Stimulated activated naive CD8-positive, alpha-beta T cell treated with anti-CD3 and anti-CD28 coated beads, Interleukin-15, amount 100 ng/mL, for 72 hours (primary cell): ENCODE measurements around the gene ZNF469.
"Not testable (repeated sequence)": the region's sequence is repeated elsewhere in the genome, so short reads cannot be mapped to it uniquely, and the experiment has no call there.

Experiments
- ATAC-seq: fragments of 150-1000 bp; cut with Tn5 transposase; 2 replicates; pipeline ENCODE4 v1.10.0; 2021; ENCODE audit warnings: mild to moderate bottlenecking, moderate library complexity
- DNase-seq, 2 donors: peaks; one replicate each; pipeline ENCODE4 v3.0.0; 2021 to 2022
- H3K27ac Mint-ChIP-seq, 2 donors: one replicate each; pipeline ENCODE4 v1.8.0; 2022; ENCODE audit warnings: mild to moderate bottlenecking in 2 of 2, mixed read lengths in 2 of 2, moderate library complexity in 2 of 2
- H3K27me3 Mint-ChIP-seq: one replicate; pipeline ENCODE4 v1.8.0; 2022; ENCODE audit warnings: mixed read lengths
- H3K4me1 Mint-ChIP-seq: one replicate; pipeline ENCODE4 v1.8.0; 2022; ENCODE audit warnings: mild to moderate bottlenecking, mixed read lengths
- H3K4me3 Mint-ChIP-seq, 2 donors: one replicate each; pipeline ENCODE4 v1.8.0; 2022; ENCODE audit warnings: mild to moderate bottlenecking in 2 of 2, mixed read lengths in 2 of 2, moderate library complexity in 1 of 2
- H3K9me3 Mint-ChIP-seq, 2 donors: one replicate each; pipeline ENCODE4 v1.8.0; 2022; ENCODE audit warnings: mixed read lengths in 2 of 2

ZNF469 gene

DNA sequence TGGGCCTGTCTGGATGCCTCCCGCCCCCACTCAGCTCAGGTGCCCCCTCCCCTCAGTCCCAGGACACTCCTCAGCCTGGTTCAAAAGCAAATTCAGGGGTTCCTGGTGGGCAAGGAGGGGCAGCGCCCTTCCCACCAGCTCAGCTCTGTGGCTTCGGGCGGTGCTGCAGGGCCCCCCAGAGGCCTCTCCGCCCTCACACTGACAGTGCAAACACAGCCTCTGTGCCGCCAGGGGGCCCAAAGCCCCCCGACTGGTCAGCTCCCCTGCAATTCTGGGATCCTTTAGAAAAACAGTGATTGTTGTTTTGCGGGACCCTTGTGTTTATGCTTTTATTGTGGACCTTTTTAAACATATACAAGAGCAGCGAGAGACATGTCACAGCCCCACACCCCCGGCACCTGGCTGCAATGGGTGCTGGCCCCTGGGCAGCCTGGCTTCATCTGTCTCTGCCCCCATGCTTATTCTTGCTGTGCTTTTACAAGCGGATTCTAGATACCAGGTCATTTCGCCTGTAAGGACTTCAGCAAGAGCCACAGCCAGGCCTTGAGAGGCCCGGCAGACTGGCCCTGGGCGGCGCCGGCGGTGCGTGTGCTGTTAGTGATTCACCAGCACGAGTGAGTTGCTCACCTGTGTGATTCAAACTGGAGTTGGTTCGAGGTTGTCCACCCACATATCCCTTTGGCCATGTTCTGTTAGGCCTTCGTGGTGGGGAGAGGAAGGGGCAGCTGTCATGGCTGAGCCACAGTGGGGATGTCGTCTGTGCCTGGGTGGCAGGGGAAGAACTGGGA is 21.2 kb downstream of the ZNF469 start:
- DNase-seq (no peak), ATAC-seq (no peak)
- peaks cover 8% of the 10 kb centered on the region for H3K4me1 Mint-ChIP-seq
- H3K27ac Mint-ChIP-seq, result no peak overlapping the region
- no peaks in the 10 kb centered on the region for H3K27me3 Mint-ChIP-seq
- H3K9me3 Mint-ChIP-seq, result no peaks in the 10 kb centered on the region
- no peak overlapping the region for H3K4me3 Mint-ChIP-seq

GRCh38 chr16:88404769-88405168 is 22.0 kb downstream of the ZNF469 start:
- H3K27ac Mint-ChIP-seq, result no peak overlapping the region
- no peak for DNase-seq
- H3K27me3 Mint-ChIP-seq, result no peaks in the 10 kb centered on the region
- H3K4me3 Mint-ChIP-seq, result no peak overlapping the region
- no peak for ATAC-seq
- peaks cover 8% of the 10 kb centered on the region for H3K4me1 Mint-ChIP-seq
- no peaks in the 10 kb centered on the region for H3K9me3 Mint-ChIP-seq

- ATAC-seq, result no peak
- Mint-ChIP-seq H3K27me3 (no peaks in the 10 kb centered on the region), H3K4me3 (no peak overlapping the region), H3K27ac (no peak overlapping the region), H3K4me1 (peaks cover 8% of the 10 kb centered on the region), H3K9me3 (no peaks in the 10 kb centered on the region)
- no peak for DNase-seq
Observed at GRCh38 chr16:88405216-88406060, 22.7 kb downstream of the ZNF469 start.

DNA sequence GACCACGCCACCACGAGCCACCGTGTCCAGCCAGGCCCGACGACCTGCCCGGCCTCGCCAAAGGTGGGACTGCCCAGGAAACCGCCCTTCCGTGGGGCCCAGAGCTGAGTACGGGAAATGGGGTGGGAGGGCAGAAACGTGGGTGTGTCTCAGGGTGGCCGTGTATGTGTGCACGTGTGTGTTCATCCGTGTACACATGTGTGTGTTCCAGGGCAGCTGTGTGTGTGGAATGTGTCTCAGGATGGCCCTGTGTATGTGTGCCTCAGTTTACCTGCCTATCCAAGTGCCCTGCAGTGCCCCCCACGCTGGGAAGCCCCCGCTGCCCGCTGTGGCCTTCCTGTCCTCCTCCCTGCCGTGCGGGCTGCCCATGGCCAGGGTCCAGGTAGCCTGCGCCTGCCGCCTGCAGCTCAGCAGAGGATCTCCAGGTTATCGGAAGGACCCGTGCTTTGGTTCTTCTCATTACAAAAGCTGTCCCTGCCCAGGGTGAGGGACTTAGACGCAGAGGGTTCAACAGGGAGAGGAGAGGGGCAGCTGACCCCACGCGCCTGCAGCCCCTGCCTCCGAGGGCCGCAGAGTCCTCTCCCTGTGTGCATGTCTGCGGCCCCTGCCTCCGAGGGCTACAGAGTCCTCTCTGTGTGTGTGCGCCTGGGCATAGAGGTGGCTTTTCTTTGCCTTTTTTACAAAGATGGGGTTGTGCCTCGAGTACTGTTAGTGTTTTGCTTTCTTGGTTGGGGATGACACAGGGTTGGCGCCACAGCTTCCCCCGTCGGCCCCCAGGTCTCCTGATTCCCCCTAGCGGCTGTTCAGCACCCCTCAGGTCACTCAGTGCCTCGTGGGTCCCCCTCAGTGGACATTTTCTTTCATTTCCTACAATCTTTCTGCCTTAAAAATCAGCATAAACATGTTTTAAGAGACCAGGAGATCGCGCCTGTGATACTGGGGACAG is 23.6 kb downstream of the ZNF469 start:
- Mint-ChIP-seq H3K27me3 (no peaks in the 10 kb centered on the region), H3K4me1 (peaks cover 8% of the 10 kb centered on the region), H3K27ac (no peak overlapping the region), H3K4me3 (no peak overlapping the region), H3K9me3 (no peaks in the 10 kb centered on the region)
- DNase-seq (no peak), ATAC-seq (no peak)

DNA sequence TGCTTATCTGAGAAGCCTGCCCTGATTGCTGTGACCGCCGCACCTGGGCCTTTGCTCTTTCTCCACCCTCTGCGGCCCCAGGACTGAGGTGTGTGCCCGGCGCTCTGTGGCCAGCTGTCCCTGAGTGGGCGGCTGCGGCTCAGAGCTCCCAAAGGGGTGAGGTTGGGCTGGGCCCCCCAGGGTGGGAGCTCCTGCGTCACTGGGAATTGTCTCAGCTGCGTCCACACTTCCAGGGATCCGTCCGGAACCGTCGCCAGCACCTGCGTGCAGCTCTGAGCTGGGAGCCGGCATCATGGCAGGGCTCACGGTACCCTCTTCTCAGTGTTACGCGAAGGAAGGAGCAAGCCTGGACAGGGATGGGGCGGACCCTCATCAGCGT is 24.3 kb downstream of the ZNF469 start:
- no peak for DNase-seq
- H3K4me3 Mint-ChIP-seq, result no peak overlapping the region
- H3K4me1 Mint-ChIP-seq, result peaks cover 8% of the 10 kb centered on the region
- H3K27ac Mint-ChIP-seq, result no peak overlapping the region
- no peak for ATAC-seq
- no peaks in the 10 kb centered on the region for H3K9me3 Mint-ChIP-seq
- H3K27me3 Mint-ChIP-seq, result no peaks in the 10 kb centered on the region

DNA sequence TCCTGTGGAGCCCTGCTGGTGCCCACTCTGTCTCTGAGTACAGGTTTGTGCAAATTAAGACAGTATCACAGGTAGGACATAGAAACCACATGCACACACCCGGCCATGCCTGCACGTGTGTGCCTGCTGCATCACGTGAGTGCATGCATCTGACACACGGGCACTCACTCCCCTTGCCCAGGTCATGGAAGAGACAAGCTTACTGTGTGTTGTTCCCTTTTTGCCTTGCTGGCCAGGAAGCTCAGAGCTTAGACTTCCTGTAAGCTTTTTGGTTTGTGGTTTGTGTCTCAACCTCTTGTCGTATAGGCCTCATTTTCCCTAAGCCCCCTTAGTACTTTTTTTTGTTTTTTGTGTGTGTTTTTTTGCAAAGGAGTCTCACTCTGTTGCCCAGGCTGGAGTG is 25.0 kb downstream of the ZNF469 start:
- Mint-ChIP-seq H3K4me3 (no peak overlapping the region), H3K27me3 (no peaks in the 10 kb centered on the region), H3K27ac (no peak overlapping the region), H3K9me3 (no peaks in the 10 kb centered on the region), H3K4me1 (peaks cover 8% of the 10 kb centered on the region)
- ATAC-seq, result no peak
- DNase-seq, result no peak

DNA sequence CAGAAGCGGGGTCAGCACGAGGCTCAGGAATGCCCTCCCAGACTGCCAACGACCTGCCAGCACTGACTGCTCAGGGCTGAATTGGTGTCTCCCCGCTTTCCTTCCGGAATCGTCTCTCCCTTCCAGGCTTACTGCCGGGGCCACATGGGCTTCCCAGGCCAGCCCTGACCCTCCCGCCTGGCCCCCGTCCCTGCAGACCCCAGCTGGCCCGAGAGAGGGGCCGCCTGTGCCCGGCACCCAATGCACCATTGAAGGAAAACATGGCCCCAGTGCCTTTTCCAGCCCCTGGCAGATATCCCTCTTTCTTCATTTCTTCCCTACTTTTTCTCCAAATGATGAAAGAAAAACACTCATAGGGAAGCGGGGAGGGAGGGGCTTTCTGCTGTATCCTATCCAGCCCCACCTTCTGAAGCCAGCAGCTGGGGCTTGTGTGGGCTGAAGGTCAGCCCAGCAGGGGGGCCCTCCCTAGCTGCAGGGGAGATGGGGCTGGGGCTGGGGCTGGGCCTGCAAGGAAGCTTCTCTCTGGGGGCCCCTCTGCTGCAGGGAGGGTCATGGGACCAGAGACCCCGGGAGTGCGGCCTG is 25.9 kb downstream of the ZNF469 start:
- H3K4me3 Mint-ChIP-seq, result no peak overlapping the region
- no peak for ATAC-seq
- no peak overlapping the region for H3K27ac Mint-ChIP-seq
- no peaks in the 10 kb centered on the region for H3K9me3 Mint-ChIP-seq
- no peaks in the 10 kb centered on the region for H3K27me3 Mint-ChIP-seq
- DNase-seq, result no peak
- H3K4me1 Mint-ChIP-seq, result peaks cover 8% of the 10 kb centered on the region

DNA sequence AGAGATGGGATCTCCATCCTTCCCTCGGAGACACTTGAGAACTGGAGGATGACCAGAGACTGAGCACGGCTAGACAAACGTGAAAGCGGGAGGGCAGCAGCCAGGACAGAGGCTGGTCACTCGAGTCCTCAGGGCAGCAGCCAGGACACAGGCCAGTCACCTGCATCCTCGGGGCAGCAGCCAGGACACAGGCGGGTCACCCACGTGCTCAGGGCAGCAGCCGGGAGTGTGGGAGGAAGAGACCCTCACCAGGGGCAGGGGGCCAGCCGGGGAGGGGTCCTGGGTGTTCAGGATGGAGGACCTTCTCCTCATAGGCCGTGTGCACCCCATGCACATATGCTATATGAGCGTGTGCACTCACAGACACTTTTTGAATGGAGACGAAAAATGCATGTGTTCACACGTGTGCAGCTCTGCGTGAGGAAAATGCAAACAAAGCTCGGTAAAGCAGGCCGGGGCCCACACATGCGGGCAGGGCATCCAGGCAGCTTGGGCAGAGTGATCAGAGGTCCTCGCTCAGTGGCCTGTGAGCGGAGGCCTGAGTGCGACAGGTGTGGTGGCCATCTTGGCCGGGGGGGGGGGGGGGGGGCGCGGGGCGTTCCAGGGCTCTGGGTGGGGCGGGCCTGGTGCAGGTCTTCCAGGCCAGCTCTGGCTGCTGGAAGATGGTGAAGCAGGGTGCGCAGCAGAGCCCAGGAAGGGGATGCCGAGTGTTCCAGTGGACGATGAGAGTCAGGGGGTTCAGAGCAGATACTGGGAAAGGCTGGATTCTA is 26.7 kb downstream of the ZNF469 start:
- Mint-ChIP-seq H3K4me1 (peaks cover 8% of the 10 kb centered on the region), H3K27me3 (no peaks in the 10 kb centered on the region), H3K27ac (no peak overlapping the region), H3K4me3 (no peak overlapping the region), H3K9me3 (no peaks in the 10 kb centered on the region)
- no peak for ATAC-seq
- DNase-seq, result no peak

- not testable (repeated sequence) for DNase-seq, H3K27me3 Mint-ChIP-seq, H3K4me1 Mint-ChIP-seq, ATAC-seq, H3K27ac Mint-ChIP-seq, H3K4me3 Mint-ChIP-seq, H3K9me3 Mint-ChIP-seq
Observed at GRCh38 chr16:88410297-88410968, 27.7 kb downstream of the ZNF469 start.

DNA sequence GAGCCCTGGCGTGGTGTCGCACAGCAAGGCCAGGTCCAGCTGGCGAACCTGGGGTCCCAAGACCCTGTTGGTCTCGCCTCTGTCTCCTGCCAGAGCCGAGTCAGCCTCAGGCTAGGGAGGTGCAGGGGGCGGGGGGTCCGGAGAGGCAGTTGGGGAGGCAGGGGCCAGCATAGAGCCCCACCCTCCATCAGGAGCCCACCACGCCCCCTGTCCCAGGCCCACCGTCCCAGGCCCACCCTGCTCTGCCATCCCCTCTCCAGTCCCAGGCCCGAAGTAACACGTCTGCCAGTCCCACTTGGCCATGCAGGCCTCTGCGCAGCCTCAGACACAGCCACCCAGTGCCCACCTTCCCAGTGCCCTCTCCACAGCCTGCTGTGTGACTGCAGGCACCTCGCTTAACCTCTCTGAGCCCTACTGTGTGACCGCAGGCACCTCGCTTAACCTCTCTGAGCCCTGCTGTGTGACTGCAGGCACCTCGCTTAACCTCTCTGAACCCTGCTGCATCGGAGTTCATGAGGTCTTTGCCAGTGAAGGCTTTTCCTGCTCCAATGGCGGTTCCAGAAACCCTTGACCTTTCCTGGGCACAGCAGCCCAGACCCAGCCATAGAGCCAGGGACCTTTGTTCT is 29.3 kb downstream of the ZNF469 start:
- DNase-seq, result no peak
- H3K4me1 Mint-ChIP-seq, result peaks cover 8% of the 10 kb centered on the region
- H3K9me3 Mint-ChIP-seq, result no peaks in the 10 kb centered on the region
- peak overlapping the region in 1 of 2 donors; percentile 86 for H3K27ac Mint-ChIP-seq
- no peaks in the 10 kb centered on the region for H3K27me3 Mint-ChIP-seq
- H3K4me3 Mint-ChIP-seq, result no peak overlapping the region
- ATAC-seq, result peak; percentile 19

- Mint-ChIP-seq H3K4me1 (peaks cover 4% of the 10 kb centered on the region), H3K9me3 (no peaks in the 10 kb centered on the region), H3K4me3 (no peak overlapping the region), H3K27ac (no peak overlapping the region), H3K27me3 (no peaks in the 10 kb centered on the region)
- DNase-seq (no peak), ATAC-seq (no peak)
Observed at GRCh38 chr16:88412766-88413165, 30.0 kb downstream of the ZNF469 start.

GRCh38 chr16:88413231-88413630 is 30.5 kb downstream of the ZNF469 start:
- no peak overlapping the region for H3K4me3 Mint-ChIP-seq
- H3K9me3 Mint-ChIP-seq, result no peaks in the 10 kb centered on the region
- ATAC-seq (no peak), DNase-seq (no peak)
- H3K4me1 Mint-ChIP-seq, result no peaks in the 10 kb centered on the region
- no peaks in the 10 kb centered on the region for H3K27me3 Mint-ChIP-seq
- no peak overlapping the region for H3K27ac Mint-ChIP-seq

DNA sequence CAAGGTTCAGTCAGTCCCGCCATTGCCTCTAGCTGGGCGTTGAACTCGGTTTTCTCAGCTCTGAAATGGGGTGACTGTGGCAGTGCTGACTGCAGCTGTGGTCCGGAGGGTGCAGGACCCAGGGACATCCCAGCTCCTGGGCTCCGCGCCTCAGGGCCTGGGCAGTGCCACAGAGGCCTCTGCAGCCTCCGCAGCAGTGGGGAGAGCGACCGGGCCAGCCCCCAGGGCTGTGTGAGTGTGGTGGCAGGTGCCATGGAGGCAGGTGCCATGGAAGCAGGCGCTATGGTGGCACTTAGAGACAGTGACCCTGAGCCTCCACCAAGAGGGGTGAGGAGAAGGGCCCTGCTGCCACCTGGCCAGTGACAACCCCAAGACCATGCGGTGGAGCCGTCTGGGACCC is 30.9 kb downstream of the ZNF469 start:
- ATAC-seq (no peak), DNase-seq (no peak)
- Mint-ChIP-seq H3K4me3 (no peak overlapping the region), H3K27ac (no peak overlapping the region), H3K9me3 (no peaks in the 10 kb centered on the region), H3K27me3 (no peaks in the 10 kb centered on the region), H3K4me1 (no peaks in the 10 kb centered on the region)
